NCI-H1105 treated with DMSO at 0.1 percent for 48 hours (cell line): ENCODE results near the gene EMSY.

Source experiments
- DNase-seq: peaks from one replicate; lab custom pipeline; 2025; lab: John Stamatoyannopoulos, UW

EMSY gene

GRCh38 chr11:76597533-76598425, 153.0 kb downstream of the EMSY start:
- no peak for DNase-seq

GRCh38 chr11:76598426-76598839, 153.6 kb downstream of the EMSY start:
- no peak for DNase-seq

- DNase-seq = no peak
Measured at GRCh38 chr11:76599041-76600013, 154.5 kb downstream of the EMSY start.

- no peak for DNase-seq
Measured at GRCh38 chr11:76600124-76600655, 155.4 kb downstream of the EMSY start.

- no peak for DNase-seq
Measured at GRCh38 chr11:76601272-76601671, 156.5 kb downstream of the EMSY start.

GRCh38 chr11:76601724-76602123, 156.9 kb downstream of the EMSY start:
- no peak for DNase-seq

- DNase-seq = no peak
Measured at GRCh38 chr11:76602431-76602861, 157.6 kb downstream of the EMSY start.
